GM18873 (cell line): ENCODE measurements around the gene TNPO3.

Experiments used
- ATAC-seq: cut with Tn5 transposase; IDR thresholded peaks from one replicate; pipeline ENCODE4 v1.9.1; 2021; ENCODE audit warnings: mild to moderate bottlenecking, moderate library complexity, moderate number of reproducible peaks; ENCODE audit not compliant: unreplicated experiment, low FRiP score

TNPO3 gene

DNA sequence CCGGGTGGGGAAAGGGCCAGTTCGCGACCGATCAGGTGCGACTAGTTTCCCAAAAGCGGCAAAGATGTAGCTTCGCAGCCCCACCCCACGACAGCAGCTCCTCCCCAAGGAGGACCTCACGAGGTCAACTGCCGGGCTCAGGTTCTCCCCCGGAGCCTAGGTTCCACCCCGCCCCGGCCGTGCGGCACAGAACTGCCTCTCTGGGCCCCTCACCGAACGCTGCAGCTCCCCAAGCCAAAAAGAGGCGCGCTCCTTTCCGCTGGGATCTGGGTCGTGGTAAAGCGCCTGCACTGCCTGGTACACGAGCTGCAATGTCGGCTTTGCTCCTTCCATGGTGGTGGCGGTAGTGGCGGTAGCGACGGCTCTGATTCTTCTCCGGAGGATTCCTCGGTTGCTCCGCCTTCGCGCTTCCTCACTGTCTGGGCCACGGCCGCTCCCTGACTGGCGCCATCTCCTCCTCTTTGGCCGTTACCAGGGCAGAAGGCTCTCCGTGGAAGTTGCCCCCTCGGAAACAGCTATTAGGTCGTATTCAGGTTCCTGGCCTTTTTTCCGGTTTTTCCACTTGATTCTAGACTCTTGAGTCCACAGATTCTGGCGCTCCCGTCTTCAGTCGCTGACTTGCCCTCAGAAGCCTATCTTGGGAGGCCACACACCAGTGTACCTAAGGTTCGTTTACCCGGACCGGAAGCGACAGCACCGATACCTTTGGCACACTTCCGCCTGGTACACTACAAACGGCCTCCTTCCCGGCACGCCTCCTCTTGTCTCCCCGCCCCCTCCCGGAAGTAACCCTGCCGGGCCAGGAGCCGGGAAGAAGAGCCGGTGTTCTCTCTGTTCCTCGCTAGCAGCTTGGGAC lies at the start of gene TNPO3:
Gene TNPO3 (minus strand): TSS at position 674 of the 856 bp plus-strand sequence. CDS start 341 bp downstream, at position 333.
- peak; percentile 66 for ATAC-seq

- ATAC-seq: no peak
Measured at GRCh38 chr7:129103561-129104324, 48.8 kb upstream of the TNPO3 start.

GRCh38 chr7:129101746-129102145 lies 46.8 kb upstream of the TNPO3 start:
- ATAC-seq: no peak

DNA sequence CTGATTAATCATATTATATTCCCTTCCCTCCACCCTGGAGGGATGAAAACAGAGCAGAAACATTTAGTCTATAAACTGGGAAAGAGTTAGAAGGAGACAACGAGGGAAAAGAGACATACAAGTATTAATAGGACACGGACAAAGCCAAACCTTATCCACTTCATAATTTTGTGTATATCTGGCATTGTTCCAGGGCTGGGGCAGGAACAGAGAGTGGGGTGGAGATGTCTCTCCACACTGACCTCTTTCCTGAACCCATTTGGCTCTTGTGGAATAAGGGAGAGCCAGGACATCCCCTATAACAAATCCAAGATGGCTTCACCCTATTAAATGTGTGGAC lies 45.9 kb upstream of the TNPO3 start:
- ATAC-seq: no peak

GRCh38 chr7:129098409-129099084 lies 43.6 kb upstream of the TNPO3 start:
- no peak for ATAC-seq

- peak; percentile 74 for ATAC-seq
Measured at GRCh38 chr7:129095258-129095657, 40.3 kb upstream of the TNPO3 start.

DNA sequence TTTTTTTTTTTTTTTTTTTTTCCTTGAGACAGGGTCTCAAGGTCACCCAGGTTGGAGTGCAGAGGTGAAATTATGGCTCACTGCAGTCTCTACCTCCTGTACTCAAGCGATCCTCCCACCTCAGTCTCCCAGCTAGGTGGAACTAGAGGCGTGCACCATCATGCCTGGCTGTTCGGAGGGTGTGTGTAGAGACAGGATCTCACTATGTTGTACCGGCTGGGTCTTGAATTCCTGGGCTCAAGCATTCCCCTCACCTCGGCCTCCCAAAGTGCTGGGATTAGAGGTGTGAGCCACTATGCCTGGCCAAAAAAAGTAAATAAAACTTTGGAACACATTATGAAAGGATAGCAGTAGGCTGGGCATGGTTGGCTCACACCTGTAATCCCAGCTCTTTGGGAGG lies 39.6 kb upstream of the TNPO3 start:
- ATAC-seq: no peak

DNA sequence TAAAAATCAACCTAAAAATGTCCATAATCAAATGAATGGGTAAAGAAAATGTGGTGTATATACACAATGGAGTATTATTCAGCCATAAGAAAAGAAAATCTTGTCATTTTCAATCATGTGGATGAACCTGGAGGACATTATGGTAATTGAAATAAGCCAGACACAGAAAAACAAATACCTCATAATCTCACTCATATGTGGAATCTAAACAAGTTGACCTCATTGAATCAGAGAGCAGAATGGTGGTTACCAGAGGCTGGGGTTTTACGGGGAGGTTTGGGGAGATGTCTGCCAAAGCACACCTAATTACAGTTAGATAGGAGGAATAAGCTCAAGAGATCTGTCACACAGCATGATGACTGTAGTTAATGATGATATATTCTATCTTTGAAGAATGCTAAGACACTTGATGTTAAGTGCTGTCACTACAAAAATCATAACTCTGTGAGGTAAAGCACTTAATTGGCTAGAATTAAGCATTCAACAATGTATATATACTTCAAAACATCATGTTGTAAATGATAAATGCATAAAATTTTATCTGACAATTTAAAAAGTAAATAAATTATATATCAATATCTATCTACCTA lies 39.1 kb upstream of the TNPO3 start:
- no peak for ATAC-seq

GRCh38 chr7:129091484-129092002 lies 36.6 kb upstream of the TNPO3 start:
- ATAC-seq: no peak

- no peak for ATAC-seq
Measured at GRCh38 chr7:129090300-129090907, 35.5 kb upstream of the TNPO3 start.

DNA sequence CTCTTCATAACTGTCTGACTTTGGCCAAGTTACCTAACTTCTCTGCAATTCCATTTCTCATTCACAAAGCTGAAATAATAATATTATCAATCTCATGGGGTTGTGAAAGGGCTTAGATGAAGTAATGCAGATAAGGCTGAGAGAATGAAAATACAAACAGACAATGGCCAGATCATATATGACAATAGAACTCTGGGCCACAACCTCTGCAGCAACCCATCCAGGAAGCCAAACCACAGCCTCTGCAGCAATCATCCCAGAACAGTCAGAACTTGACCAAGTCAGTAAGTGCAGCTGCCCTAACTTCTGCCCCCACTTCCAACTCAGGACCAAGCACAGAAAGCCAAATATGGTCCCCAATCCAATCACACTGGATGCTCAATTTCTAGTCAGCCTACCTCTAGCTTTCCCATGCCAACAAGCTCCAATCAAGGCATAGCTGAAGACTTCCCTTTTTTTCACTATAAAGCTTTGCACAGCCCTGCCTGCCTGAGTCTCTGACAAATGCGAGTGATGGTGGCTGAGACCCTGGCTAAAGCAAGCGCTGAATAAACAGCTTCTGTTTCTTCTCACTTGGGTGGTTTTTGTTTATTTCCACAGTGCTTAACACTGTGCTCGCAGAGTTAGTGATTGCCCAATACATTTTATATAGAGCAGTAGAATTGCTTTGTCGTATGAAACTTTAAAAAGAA lies 34.8 kb upstream of the TNPO3 start:
- ATAC-seq: no peak

DNA sequence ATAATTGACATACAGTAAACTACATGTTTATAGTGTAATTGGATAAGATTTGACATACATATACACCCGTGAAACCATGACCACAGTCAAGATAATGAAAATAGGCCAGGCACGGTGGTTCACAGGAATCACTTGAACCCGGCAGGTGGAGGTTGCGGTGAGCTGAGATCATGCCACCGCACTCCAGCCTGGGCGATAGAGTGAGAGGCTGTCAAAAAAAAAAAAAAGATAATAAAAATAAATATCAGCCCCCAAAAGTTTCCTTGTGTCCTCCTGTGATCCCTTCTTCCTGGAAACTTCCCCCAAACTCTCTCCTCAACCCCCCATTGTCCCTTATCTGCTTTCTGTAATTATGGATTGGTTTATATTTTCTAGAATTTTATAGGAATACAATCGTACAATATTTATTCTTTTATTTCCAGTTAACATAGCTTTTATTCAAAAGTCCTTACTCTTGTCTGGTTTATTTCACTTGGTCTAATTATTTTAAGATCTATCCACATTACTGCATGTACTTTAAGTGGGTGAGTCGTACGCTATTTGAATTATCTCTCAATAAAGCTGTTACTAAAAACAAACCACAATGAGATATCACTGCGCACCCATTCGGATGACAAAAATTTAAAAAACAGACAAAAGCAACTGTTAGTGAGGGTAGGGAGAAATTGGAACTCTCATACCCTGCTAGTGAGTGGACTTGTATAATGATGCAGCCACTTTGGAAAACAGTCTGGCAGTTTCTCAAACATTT lies 30.1 kb upstream of the TNPO3 start:
- ATAC-seq: no peak

DNA sequence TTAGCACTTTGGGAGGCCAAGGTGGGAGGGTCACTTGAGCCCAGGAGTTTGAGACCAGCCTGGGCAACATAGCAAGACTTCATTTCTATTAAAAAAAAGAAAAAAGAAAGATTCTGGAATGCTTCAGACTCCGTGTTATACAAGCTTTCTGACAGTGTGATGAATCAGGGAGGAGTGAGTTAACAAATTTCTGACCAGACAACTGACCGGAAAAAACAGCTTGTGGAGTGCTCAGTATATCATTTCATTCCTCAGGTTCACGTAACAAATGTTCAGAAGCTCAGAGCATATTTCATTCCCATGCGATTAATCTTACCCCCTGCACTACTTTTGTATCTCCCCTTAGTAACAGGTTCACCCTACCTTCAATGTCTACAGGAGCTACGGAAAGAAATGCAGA lies 28.6 kb upstream of the TNPO3 start:
- no peak for ATAC-seq

DNA sequence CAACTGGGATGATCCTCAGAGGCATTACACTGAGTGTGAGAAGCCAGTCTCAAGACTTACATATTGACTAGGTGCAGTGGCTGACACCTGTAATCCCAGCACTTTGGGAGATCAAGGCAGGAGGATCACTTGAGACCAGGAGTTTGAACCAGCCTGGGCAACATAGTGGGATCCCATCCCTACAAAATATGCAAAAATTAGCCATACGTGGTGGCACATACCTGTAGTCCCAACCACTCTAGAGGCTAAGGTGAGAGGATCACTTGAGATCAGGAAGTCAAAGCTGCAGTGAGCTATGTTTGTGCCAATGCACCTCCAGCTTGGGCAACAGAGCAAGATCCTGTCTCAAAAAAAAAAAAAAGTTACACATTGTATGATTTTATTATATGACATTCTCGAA lies 23.5 kb upstream of the TNPO3 start:
- ATAC-seq: no peak

DNA sequence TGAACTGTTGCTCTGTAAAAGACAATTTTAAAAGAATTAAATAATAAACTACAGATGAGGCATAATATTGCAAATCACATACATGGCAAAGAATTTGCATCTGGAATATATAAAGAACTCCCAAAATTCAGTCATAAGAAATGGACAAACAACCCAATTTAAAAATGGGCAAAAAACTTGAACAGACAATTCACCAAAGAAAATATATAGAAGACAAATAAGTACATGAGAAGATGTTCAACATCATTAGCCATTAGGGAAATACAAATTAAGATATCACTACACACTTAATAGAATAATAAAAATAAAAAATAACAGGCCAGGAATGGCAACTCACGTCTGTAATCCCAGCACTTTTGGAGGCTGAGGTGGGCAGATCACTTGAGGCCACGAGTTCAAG lies 22.0 kb upstream of the TNPO3 start:
- ATAC-seq: no peak

DNA sequence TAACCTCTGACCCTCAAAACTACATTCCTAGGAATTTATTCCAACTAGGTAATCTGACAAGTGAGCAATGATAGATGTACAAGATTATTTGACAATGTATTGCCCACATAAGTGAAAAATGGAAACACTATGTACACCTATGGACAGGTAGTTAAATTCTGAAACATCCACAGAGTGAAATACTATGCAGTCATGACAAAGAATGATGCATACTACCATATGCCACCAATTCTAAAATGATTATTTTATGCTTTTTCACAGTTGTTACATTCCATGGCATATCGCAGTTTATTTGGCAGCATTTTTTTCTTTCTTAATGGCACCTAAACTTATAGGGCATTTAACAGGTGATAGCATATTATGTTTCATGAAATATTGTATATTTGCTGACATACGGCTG lies 20.1 kb upstream of the TNPO3 start:
- no peak for ATAC-seq

- ATAC-seq: no peak
Measured at GRCh38 chr7:129074361-129074871, 19.5 kb upstream of the TNPO3 start.

- no peak for ATAC-seq
Measured at GRCh38 chr7:129073738-129074137, 18.8 kb upstream of the TNPO3 start.

- ATAC-seq: no peak
Measured at GRCh38 chr7:129073204-129073603, 18.3 kb upstream of the TNPO3 start.
